Adrenal gland (tissue), 12 donors: ENCODE data around the gene GRIA3. TPM values are rescaled to one million over a fixed set of nuclear protein-coding genes. Genes with fewer than 3 reads are reported as not detected.

ENCODE experiments used
- DNase-seq, 7 donors: peaks; one replicate each; pipeline ENCODE4 v3.0.0-alpha.2; 2019 to 2020
- H3K27ac ChIP-seq, 5 donors: fragments of 200-600 bp; sonication (generic) in 4 of 5; 1 replicate in 3 of 5; 2 replicates in 2 of 5; pipeline versions ENCODE4 v1.5.1 to v1.8.0; 2016 to 2020; ENCODE audit warnings: mild to moderate bottlenecking in 1 of 5
- H3K27me3 ChIP-seq: fragments of 200-600 bp; 2 replicates; pipeline ENCODE4 v1.8.0; 2021
- H3K36me3 ChIP-seq, 2 donors: fragments of 200-600 bp; replicated peaks in 1 of 2; 1 replicate in 1 of 2; 2 replicates in 1 of 2; pipeline versions ENCODE4 v1.5.1 to v1.8.0; 2018 to 2022
- H3K4me1 ChIP-seq, 2 donors: fragments of 200-600 bp; replicated peaks in 1 of 2; 1 replicate in 1 of 2; 2 replicates in 1 of 2; pipeline versions ENCODE4 v1.5.1 to v1.8.0; 2018 to 2021
- H3K4me3 ChIP-seq, 4 donors: fragments of 200-600 bp; sonication (generic) in 3 of 4; one replicate each; pipeline ENCODE4 v1.5.1; 2016 to 2018
- H3K9me3 ChIP-seq, 3 donors: fragments of 200-600 bp; sonication (generic) in 1 of 3; replicated peaks in 1 of 3; 1 replicate in 2 of 3; 2 replicates in 1 of 3; pipeline versions ENCODE4 v1.5.1 to v1.8.0; 2016 to 2021
- CTCF ChIP-seq, 6 experiments: fragments of 450-650 bp in 4 of 6; fragments of 200-600 bp in 2 of 6; sonication (generic) in 1 of 6; IDR thresholded peaks; 1 replicate in 5 of 6; 2 replicates in 1 of 6; pipeline versions ENCODE4 v1.5.1 to v1.8.0; 2016 to 2021; ENCODE audit warnings: antibody characterized with exemption in 6 of 6, mild to moderate bottlenecking in 2 of 6, moderate library complexity in 1 of 6
- POLR2A ChIP-seq, 2 donors: fragments of 450-650 bp; IDR thresholded peaks; one replicate each; pipeline ENCODE4 v1.6.1; 2017; ENCODE audit warnings: antibody characterized with exemption in 2 of 2, mild to moderate bottlenecking in 2 of 2, moderate library complexity in 1 of 2
- WGBS, 4 donors: extraction: QIAGEN DNeasy Blood & Tissue Kit in 2 of 4; methylation state at CpG; one replicate each; pipeline versions ENCODE4 v1.1.5 to v1.1.7; 2013 to 2017; 5-methylcytosine and 5-hydroxymethylcytosine counted together
- intact Hi-C, 2 donors: fragments of 100-400 bp; cut with DNase I; formaldehyde crosslinking; loops; one replicate each; pipeline versions ENCODE4 v1.14.1 to v1.15.0; 2022 to 2023
- polyA plus RNA-seq, 3 donors: library from polyadenylated mRNA; stranded (reverse); fragments of 200-250 nt in 2 of 3; fragments of 350-450 nt in 1 of 3; fragmentation: Illumina TruSeq in 1 of 3; extraction: RNeasy Lipid Tissue Mini Kit (QIAGEN cat#74804) in 1 of 3; gene quantifications; one replicate each; pipeline ENCODE4 v1.2.3, GENCODE V29; 2013 to 2014
- total RNA-seq, 9 donors: library from RNA; depleted of rRNA in 4 of 9; stranded (reverse); fragments of >200 nt in 4 of 9; fragments of 120-200 nt in 1 of 9; fragmentation: NEBNext Ultra II Directional in 1 of 9; extraction: Animal tissue kit (Norgen Biotek cat#: 25700) in 1 of 9; gene quantifications; one replicate each; pipeline versions ENCODE4 v1.1.0 to v1.2.4, GENCODE V29; 2013 to 2023
- donor health status: healthy with polysubstance abuse.
- donor health status: Bipolar disorder and iron deficiency.
- donor health status: DM: yes; HTN: yes; CAD: no.
- donor health status: DM: no; HTN: no; CAD: no.
- donor health status: DM: no; HTN: no; CAD: no.
- donor health status: DM: yes; HTN: yes; CAD: no.

Gene GRIA3
- total and polyA plus RNA-seq, 12 donors: 9.1 to 51.9 (median 21.1) TPM

GRCh38 chrX:123324625-123325024 lies 140.5 kb downstream of the GRIA3 start:
- H3K4me3 ChIP-seq: no peak overlapping the region
- TF ChIP-seq CTCF (IDR thresholded peaks at IDR 0.05): no peak
- DNase-seq: no peak
- no peaks in the 10 kb centered on the region for H3K27me3 ChIP-seq
- no peaks in the 10 kb centered on the region for H3K36me3 ChIP-seq
- no peaks in the 10 kb centered on the region for H3K9me3 ChIP-seq
- H3K4me1 ChIP-seq: no peaks in the 10 kb centered on the region
- H3K27ac ChIP-seq: no peak overlapping the region
- intact Hi-C loops: no loop called here
- 68 to 94% (median 82%) methylated on average over 5 of the region's 5 CpGs for WGBS, 4 donors

- DNase-seq: no peak
- Histone ChIP-seq H3K4me1 (no peaks in the 10 kb centered on the region), H3K36me3 (no peaks in the 10 kb centered on the region), H3K27ac (no peak overlapping the region), H3K4me3 (no peak overlapping the region), H3K9me3 (no peaks in the 10 kb centered on the region), H3K27me3 (no peaks in the 10 kb centered on the region)
- TF ChIP-seq POLR2A (IDR thresholded peaks at IDR 0.05) (no peak), CTCF (IDR thresholded peaks at IDR 0.05) (no peak)
- intact Hi-C loops: no loop called here
Measured at GRCh38 chrX:123330229-123330942, 146.3 kb downstream of the GRIA3 start.

DNA sequence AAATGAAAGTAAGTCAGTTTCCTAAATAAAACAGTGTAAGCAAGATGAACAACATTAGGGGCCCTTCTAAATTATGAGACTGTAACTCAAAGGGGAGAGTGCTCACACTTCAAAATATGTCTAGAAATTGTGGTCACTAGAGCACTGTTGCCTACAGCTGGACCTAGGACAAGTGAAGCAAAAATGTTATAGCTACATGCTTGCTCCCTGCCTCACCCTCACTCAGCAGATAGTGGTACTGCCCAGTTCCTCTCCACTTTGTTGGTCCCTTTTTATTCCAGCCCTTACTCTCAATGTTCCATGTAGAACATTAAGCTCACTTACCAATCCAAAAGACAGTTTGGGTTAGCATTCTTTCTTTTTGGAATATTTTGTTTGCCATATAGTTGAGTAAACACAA lies 147.3 kb downstream of the GRIA3 start:
- intact Hi-C loops: no loop called here
- TF ChIP-seq POLR2A (IDR thresholded peaks at IDR 0.05): no peak
- no peak for TF ChIP-seq CTCF (IDR thresholded peaks at IDR 0.05)

DNA sequence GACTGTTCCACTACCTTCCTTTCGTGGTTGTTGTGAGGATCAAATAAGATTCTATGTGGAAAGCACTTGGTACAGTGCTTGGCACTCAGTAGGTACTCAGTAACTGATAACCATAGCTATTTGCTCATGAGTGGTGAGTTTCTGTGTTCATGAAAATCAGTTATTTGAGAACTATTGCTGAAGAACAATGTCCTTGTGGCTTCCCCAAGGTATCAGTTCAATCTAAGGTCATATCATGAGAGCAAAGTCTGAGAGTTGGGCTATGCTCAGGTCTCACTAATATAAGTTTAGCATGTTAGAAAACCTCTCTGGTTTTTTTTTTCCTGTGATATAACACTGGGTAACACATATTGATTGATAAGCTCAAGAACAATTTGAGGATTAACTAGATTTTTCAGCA lies 147.8 kb downstream of the GRIA3 start:
- 37 to 86% (median 66%) methylated on average over 1 of the region's 1 CpG for whole genome bisulfite sequencing, 4 donors
- no peak for TF ChIP-seq POLR2A (IDR thresholded peaks at IDR 0.05)
- no peak for TF ChIP-seq CTCF (IDR thresholded peaks at IDR 0.05)

More for the DNA sequence above, 147.3 kb downstream of the GRIA3 start:
- H3K27me3 ChIP-seq: no peaks in the 10 kb centered on the region
- H3K36me3 ChIP-seq: no peaks in the 10 kb centered on the region
- no peak overlapping the region for H3K4me3 ChIP-seq
- no peak for DNase-seq
- H3K4me1 ChIP-seq: no peaks in the 10 kb centered on the region
- no peaks in the 10 kb centered on the region for H3K9me3 ChIP-seq
- no peak overlapping the region for H3K27ac ChIP-seq

More for the DNA sequence above, 147.8 kb downstream of the GRIA3 start:
- no peak for DNase-seq
- no peaks in the 10 kb centered on the region for H3K4me1 ChIP-seq
- no peak overlapping the region for H3K4me3 ChIP-seq
- intact Hi-C loops: no loop called here
- no peaks in the 10 kb centered on the region for H3K9me3 ChIP-seq
- no peaks in the 10 kb centered on the region for H3K27me3 ChIP-seq
- no peaks in the 10 kb centered on the region for H3K36me3 ChIP-seq
- no peak overlapping the region for H3K27ac ChIP-seq
